Peyer's patch (tissue), 4 donors: ENCODE measurements around the gene ZNRF3.

Source experiments
- POLR2A ChIP-seq, 2 donors: fragments of 450-650 bp; IDR thresholded peaks; one replicate each; pipeline ENCODE4 v1.5.1; 2017; ENCODE audit warnings: antibody characterized with exemption in 2 of 2, mild to moderate bottlenecking in 2 of 2, moderate library complexity in 2 of 2
- TF ChIP-seq, protein P1 (sequence below), 6 experiments: fragments of 450-650 bp in 4 of 6; fragments of 200-600 bp in 2 of 6; sonication (generic) in 1 of 6; IDR thresholded peaks; one replicate each; pipeline ENCODE4 v1.5.1; 2017 to 2019; ENCODE audit warnings: antibody characterized with exemption in 6 of 6, mild to moderate bottlenecking in 3 of 6, moderate library complexity in 1 of 6

GRCh38 chr22:28907311-28908008 lies 24.1 kb downstream of the ZNRF3 start:
- TF ChIP-seq POLR2A (IDR thresholded peaks at IDR 0.05), result no peak
- TF ChIP-seq, protein P1, sequence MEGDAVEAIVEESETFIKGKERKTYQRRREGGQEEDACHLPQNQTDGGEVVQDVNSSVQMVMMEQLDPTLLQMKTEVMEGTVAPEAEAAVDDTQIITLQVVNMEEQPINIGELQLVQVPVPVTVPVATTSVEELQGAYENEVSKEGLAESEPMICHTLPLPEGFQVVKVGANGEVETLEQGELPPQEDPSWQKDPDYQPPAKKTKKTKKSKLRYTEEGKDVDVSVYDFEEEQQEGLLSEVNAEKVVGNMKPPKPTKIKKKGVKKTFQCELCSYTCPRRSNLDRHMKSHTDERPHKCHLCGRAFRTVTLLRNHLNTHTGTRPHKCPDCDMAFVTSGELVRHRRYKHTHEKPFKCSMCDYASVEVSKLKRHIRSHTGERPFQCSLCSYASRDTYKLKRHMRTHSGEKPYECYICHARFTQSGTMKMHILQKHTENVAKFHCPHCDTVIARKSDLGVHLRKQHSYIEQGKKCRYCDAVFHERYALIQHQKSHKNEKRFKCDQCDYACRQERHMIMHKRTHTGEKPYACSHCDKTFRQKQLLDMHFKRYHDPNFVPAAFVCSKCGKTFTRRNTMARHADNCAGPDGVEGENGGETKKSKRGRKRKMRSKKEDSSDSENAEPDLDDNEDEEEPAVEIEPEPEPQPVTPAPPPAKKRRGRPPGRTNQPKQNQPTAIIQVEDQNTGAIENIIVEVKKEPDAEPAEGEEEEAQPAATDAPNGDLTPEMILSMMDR (IDR thresholded peaks at IDR 0.05), result no peak
